ENCODE measurements around the gene AOX1. TPM values are rescaled to one million over a fixed set of nuclear protein-coding genes. Genes with fewer than 3 reads are reported as not detected.
"Not testable (repeated sequence)": the region's sequence is repeated elsewhere in the genome, so short reads cannot be mapped to it uniquely, and the experiment has no call there.

Gene AOX1
- total RNA-seq, 3 donors from 2014 or later = 1.9 to 33.9 (median 17.8) TPM

- TF ChIP-seq, protein P1, sequence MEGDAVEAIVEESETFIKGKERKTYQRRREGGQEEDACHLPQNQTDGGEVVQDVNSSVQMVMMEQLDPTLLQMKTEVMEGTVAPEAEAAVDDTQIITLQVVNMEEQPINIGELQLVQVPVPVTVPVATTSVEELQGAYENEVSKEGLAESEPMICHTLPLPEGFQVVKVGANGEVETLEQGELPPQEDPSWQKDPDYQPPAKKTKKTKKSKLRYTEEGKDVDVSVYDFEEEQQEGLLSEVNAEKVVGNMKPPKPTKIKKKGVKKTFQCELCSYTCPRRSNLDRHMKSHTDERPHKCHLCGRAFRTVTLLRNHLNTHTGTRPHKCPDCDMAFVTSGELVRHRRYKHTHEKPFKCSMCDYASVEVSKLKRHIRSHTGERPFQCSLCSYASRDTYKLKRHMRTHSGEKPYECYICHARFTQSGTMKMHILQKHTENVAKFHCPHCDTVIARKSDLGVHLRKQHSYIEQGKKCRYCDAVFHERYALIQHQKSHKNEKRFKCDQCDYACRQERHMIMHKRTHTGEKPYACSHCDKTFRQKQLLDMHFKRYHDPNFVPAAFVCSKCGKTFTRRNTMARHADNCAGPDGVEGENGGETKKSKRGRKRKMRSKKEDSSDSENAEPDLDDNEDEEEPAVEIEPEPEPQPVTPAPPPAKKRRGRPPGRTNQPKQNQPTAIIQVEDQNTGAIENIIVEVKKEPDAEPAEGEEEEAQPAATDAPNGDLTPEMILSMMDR (IDR thresholded peaks at IDR 0.05) = no peak
- H3K4me1 ChIP-seq (ENCODE audit: low read depth) = no peaks in the 10 kb centered on the region
- H3K4me3 ChIP-seq = no peak overlapping the region
- intact Hi-C loops (cut with DNase I, micrococcal nuclease) = no loop called here
- H3K36me3 ChIP-seq (ENCODE audit: low read depth) = no peaks in the 10 kb centered on the region
- H3K9me3 ChIP-seq = no peaks in the 10 kb centered on the region
- no peak for DNase-seq
- ATAC-seq = no peak
These were observed 92.1 kb downstream of the AOX1 start for GRCh38 chr2:200677721-200678532.

GRCh38 chr2:200679127-200679526 lies 93.3 kb downstream of the AOX1 start:
- intact Hi-C loops (cut with DNase I, micrococcal nuclease) = no loop called here
- no peak for ATAC-seq

DNA sequence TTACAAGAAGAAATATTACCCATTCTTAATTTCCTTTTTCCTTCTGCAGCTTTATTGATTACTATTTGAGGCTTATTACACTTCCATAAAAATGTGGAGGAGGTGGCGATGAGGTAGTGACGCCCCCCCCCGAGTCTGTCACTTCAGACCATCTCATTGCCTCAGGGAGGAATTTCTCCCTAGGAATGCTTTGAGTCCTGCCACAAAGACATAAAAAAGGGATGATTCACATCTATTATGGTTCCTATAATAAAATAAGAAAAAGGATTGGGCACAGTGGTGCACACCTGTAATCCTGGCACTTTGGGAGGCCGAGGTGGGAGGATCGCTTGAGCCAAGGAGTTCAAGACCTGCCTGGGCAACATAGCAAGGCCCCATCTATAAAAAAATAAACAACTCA lies 93.7 kb downstream of the AOX1 start:
- Histone ChIP-seq H3K36me3 (ENCODE audit: low read depth) (no peaks in the 10 kb centered on the region), H3K4me1 (ENCODE audit: low read depth) (no peaks in the 10 kb centered on the region), H3K4me3 (no peak overlapping the region), H3K9me3 (no peaks in the 10 kb centered on the region)
- ATAC-seq (no peak), DNase-seq (no peak)
- TF ChIP-seq, protein P1 (IDR thresholded peaks at IDR 0.05) = no peak
- intact Hi-C loops (cut with DNase I, micrococcal nuclease) = no loop called here

More at GRCh38 chr2:200679127-200679526, 93.3 kb downstream of the AOX1 start:
- H3K9me3 ChIP-seq = no peaks in the 10 kb centered on the region
- TF ChIP-seq, protein P1 (IDR thresholded peaks at IDR 0.05) = no peak
- H3K36me3 ChIP-seq (ENCODE audit: low read depth) = no peaks in the 10 kb centered on the region
- no peak overlapping the region for H3K4me3 ChIP-seq
- H3K4me1 ChIP-seq (ENCODE audit: low read depth) = no peaks in the 10 kb centered on the region
- DNase-seq = no peak

DNA sequence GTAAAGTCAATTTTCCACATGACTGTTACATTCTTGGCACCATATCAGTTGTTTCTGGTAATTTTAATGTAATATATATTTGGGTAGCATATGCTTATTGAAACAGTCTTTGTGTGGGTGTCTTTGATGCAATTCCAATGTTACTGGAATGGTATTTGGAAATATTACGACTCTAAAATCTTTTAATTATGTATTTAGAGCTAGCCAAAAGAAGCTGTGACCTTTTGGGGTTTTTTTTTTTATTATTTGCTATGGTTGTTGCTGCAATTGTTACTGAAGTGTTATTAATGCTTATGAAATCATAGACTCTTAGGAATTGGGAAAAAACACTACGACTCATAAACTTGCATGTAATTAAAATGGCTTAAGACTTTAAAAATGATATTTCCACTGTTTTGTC lies 95.9 kb downstream of the AOX1 start:
- no peak for DNase-seq
- H3K36me3 ChIP-seq (ENCODE audit: low read depth) = no peaks in the 10 kb centered on the region
- H3K4me1 ChIP-seq (ENCODE audit: low read depth) = no peaks in the 10 kb centered on the region
- H3K9me3 ChIP-seq = no peaks in the 10 kb centered on the region
- H3K4me3 ChIP-seq = no peak overlapping the region
- intact Hi-C loops (cut with DNase I, micrococcal nuclease) = no loop called here
- TF ChIP-seq, protein P1 (IDR thresholded peaks at IDR 0.05) = no peak
- ATAC-seq = no peak

DNA sequence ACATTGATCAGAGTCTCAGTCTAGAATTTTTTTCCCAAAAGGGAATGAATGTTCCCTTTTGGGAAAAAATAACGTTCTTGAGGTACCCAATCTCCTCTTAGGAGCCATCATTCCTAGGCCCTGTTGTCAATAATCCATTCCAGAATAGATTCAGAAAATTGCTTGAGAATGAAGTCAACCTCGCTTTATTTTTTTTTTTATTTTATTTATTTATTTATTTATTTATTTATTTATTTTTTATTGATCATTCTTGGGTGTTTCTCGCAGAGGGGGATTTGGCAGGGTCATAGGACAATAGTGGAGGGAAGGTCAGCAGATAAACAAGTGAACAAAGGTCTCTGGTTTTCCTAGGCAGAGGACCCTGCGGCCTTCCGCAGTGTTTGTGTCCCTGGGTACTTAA lies 96.6 kb downstream of the AOX1 start:
- H3K4me1 ChIP-seq (ENCODE audit: low read depth); H3K9me3 ChIP-seq; H3K36me3 ChIP-seq (ENCODE audit: low read depth); intact Hi-C loops (cut with DNase I, micrococcal nuclease); H3K4me3 ChIP-seq; DNase-seq; ATAC-seq: not testable (repeated sequence)

All from mucosa of descending colon (tissue), 3 donors.